Mucosa of descending colon (tissue), 3 donors: ENCODE data around the gene SLC49A3. TPM values are rescaled to one million over a fixed set of nuclear protein-coding genes. Genes with fewer than 3 reads are reported as not detected.

Experiments
- ATAC-seq: fragments of 200-7000 bp; cut with Tn5 transposase; one replicate; pipeline ENCODE4 v1.9.1; 2020; ENCODE audit warnings: mild to moderate bottlenecking, moderate library complexity
- DNase-seq, 3 donors: peaks; one replicate each; pipeline ENCODE4 v3.0.0-alpha.2; 2020
- H3K36me3 ChIP-seq: fragments of 200-600 bp; one replicate; pipeline ENCODE4 v1.8.0; 2021; ENCODE audit warnings: low read depth, mild to moderate bottlenecking
- H3K4me1 ChIP-seq: fragments of 200-600 bp; one replicate; pipeline ENCODE4 v1.8.0; 2021; ENCODE audit warnings: low read depth, mild to moderate bottlenecking
- H3K4me3 ChIP-seq: fragments of 200-600 bp; one replicate; pipeline ENCODE4 v1.8.0; 2021; ENCODE audit warnings: mild to moderate bottlenecking
- H3K9me3 ChIP-seq: fragments of 200-600 bp; one replicate; pipeline ENCODE4 v1.8.0; 2021; ENCODE audit warnings: mild to moderate bottlenecking
- intact Hi-C, 2 donors: fragments of 100-400 bp; cut with DNase I in 1 of 2; cut with micrococcal nuclease in 1 of 2; formaldehyde crosslinking; loops; one replicate each; pipeline versions ENCODE4 v1.11.0 to v1.11.1; 2022; cut with DNase I, micrococcal nuclease
- total RNA-seq, 3 donors: library from RNA; stranded (reverse); fragmentation: NEBNext Ultra II Directional in 2 of 3; extraction: Animal tissue kit (Norgen Biotek cat#: 25700) in 2 of 3; gene quantifications; one replicate each; pipeline versions ENCODE4 v1.2.1 to v1.2.4, GENCODE V29; 2021 to 2023
- TF ChIP-seq, protein P1 (sequence below): fragments of 200-600 bp; IDR thresholded peaks from one replicate; pipeline ENCODE4 v1.8.0; 2022; ENCODE audit warnings: antibody characterized with exemption, mild to moderate bottlenecking
- donor health status: DM: no; HTN: no; CAD: no; lungs with moderate emphysema.
- donor health status: DM: no; HTN: no; CAD: no.
- donor health status: DM: no; HTN: yes; CAD: no.

Gene SLC49A3
- total RNA-seq, 3 donors from 2014 or later, result 9.9 to 14.1 (median 11.5) TPM

DNA sequence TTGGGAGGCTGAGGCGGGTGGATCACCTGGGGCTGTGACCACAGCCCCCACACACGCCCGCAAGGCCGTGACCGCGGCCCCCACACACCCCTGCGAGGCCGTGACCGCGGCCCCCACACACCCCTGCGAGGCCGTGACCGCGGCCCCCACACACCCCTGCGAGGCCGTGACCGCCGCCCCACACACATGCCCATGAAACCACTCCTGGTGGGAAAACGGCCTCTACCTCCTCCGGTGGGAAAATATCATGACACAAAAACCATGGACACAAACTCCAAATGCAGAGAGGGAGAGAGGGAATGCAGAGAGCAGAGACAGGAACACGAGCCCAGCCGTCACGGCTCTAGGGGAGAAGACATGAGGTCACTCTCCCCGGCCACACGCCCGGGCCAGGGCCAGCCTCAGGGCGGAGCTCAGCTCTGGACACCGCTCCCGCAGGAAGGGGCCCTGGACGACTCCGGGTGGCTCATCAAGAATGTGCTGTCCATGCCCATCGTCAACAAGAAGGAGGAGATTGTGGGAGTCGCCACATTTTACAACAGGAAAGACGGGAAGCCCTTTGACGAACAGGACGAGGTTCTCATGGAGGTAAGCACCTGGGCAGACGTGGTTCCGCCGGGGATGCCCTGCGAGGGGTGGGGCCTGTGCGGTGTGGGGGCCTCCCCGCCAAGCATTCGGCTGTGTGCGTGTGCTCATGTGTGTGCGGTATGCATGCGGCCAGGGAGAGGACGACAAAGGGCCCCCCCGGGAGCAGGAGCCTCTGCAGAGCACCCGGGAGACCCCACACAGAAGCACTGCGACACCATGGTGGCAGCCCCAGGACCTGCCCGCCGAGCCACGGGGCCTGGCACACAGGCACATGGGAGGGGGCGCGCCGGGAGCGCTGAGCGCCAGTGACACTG lies 32.3 kb downstream of the SLC49A3 start:
- TF ChIP-seq, protein P1, sequence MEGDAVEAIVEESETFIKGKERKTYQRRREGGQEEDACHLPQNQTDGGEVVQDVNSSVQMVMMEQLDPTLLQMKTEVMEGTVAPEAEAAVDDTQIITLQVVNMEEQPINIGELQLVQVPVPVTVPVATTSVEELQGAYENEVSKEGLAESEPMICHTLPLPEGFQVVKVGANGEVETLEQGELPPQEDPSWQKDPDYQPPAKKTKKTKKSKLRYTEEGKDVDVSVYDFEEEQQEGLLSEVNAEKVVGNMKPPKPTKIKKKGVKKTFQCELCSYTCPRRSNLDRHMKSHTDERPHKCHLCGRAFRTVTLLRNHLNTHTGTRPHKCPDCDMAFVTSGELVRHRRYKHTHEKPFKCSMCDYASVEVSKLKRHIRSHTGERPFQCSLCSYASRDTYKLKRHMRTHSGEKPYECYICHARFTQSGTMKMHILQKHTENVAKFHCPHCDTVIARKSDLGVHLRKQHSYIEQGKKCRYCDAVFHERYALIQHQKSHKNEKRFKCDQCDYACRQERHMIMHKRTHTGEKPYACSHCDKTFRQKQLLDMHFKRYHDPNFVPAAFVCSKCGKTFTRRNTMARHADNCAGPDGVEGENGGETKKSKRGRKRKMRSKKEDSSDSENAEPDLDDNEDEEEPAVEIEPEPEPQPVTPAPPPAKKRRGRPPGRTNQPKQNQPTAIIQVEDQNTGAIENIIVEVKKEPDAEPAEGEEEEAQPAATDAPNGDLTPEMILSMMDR, result no peak
- peak; percentile 33 for ATAC-seq
- peak in 2 of 3 donors; percentile 22 to 42 for DNase-seq
- intact Hi-C loops, result no loop called here
- Histone ChIP-seq H3K36me3 (no peaks in the 10 kb centered on the region), H3K9me3 (no peaks in the 10 kb centered on the region), H3K4me1 (no peaks in the 10 kb centered on the region), H3K4me3 (no peak overlapping the region)

DNA sequence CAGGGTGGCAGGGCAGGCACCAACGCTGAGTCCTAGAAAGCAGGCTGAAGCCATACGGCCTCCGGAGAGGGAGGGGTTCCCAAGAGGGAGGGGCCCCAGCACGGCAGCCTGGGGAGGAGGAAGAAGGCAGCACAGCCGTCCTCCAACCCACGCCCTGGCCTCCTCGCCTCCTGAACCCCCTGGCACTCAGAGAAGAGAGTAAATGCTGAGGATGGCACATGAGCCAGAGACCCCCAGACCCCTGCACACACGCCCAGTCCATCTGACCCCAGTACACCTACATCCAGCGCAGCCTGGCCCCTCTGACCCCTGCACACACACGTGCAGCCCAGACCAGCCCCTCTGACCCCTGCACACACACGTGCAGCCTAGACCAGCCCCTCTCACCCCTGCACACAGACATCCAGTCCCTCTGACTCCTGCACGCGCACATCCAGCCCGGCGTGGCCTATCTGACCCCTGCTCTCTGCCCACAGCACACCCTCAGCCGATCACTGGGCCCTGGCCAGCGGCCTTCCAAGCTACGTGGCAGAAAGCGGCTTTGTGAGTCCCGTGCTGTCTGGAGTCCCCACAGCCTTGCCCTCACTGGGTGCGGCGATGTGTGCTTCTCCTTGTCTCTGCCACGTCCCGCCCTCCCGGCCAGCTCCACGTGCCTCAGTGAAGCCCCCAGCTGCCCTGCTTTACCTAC lies 33.3 kb downstream of the SLC49A3 start:
- TF ChIP-seq, protein P1, result no peak
- ATAC-seq (no peak), DNase-seq (peak in 2 of 3 donors; percentile 17 to 31)
- no peak overlapping the region for H3K4me3 ChIP-seq
- intact Hi-C loops, result no loop called here
- H3K36me3 ChIP-seq, result no peaks in the 10 kb centered on the region
- no peaks in the 10 kb centered on the region for H3K9me3 ChIP-seq
- no peaks in the 10 kb centered on the region for H3K4me1 ChIP-seq

DNA sequence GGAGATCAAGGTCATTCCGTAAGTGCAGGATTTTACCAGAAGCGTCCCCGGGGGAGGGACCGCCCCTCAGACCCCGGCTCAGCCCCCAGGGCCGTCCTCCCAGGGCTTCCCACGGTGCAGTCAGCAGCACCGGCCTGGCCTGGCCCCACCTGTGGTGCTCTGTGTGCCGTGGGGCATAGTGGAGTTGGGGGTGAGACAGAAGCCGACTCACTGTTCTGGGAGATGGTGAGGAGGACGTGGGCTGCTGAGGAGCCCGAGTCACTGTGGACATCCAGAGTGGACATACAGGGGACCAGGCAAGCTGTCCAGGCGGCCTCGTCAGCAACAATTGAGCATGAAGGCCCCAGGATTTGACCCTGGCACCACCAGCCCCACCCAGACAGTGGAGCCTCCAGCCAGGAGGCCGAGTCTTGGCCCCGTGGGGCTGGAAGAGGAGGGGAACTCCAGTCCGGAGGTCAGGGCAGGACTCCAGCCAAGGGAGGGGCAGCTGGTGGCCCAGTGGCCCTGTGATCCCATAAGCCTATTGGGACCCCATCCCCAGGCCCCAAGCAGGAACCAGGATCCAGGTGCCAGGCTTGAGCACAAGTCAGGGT lies 34.0 kb downstream of the SLC49A3 start:
- Histone ChIP-seq H3K9me3 (no peaks in the 10 kb centered on the region), H3K4me1 (no peaks in the 10 kb centered on the region), H3K4me3 (no peak overlapping the region), H3K36me3 (no peaks in the 10 kb centered on the region)
- TF ChIP-seq, protein P1, result no peak
- intact Hi-C loops, result no loop called here
- peak in 2 of 3 donors; percentile 16 to 36 for DNase-seq
- no peak for ATAC-seq

GRCh38 chr4:654503-654845 lies 34.5 kb downstream of the SLC49A3 start:
- H3K4me3 ChIP-seq, result no peak overlapping the region
- no peaks in the 10 kb centered on the region for H3K4me1 ChIP-seq
- DNase-seq (peak in 2 of 3 donors; percentile 3 to 29), ATAC-seq (no peak)
- no peaks in the 10 kb centered on the region for H3K36me3 ChIP-seq
- intact Hi-C loops, result no loop called here
- no peaks in the 10 kb centered on the region for H3K9me3 ChIP-seq
- TF ChIP-seq, protein P1, result no peak

GRCh38 chr4:653831-654502 lies 35.0 kb downstream of the SLC49A3 start:
- DNase-seq (peak in 2 of 3 donors; percentile 9 to 27), ATAC-seq (no peak)
- Histone ChIP-seq H3K4me1 (no peaks in the 10 kb centered on the region), H3K36me3 (no peaks in the 10 kb centered on the region), H3K4me3 (no peak overlapping the region), H3K9me3 (no peaks in the 10 kb centered on the region)
- TF ChIP-seq, protein P1, result no peak
- intact Hi-C loops, result no loop called here
